ENCODE measurements around the gene MYO1E.
"Not testable (repeated sequence)": the region's sequence is repeated elsewhere in the genome, so short reads cannot be mapped to it uniquely, and the experiment has no call there.

Gene MYO1E

GRCh38 chr15:59340325-59340724 lies 32.3 kb downstream of the MYO1E start:
- ChIA-PET POLR2A (no interaction called here), CTCF (no interaction called here)
- no peak for TF ChIP-seq CTCF (IDR thresholded peaks at IDR 0.05; ENCODE audit: control extremely low read depth, extremely low read depth, low read depth, missing control alignments)
- DNase-seq (ENCODE audit: extremely low spot score): no peak

GRCh38 chr15:59339252-59339672 lies 33.4 kb downstream of the MYO1E start:
- no peak for TF ChIP-seq CTCF (IDR thresholded peaks at IDR 0.05; ENCODE audit: control extremely low read depth, extremely low read depth, low read depth, missing control alignments)
- ChIA-PET POLR2A (no interaction called here), CTCF (no interaction called here)
- no peak for DNase-seq (ENCODE audit: extremely low spot score)

GRCh38 chr15:59338414-59338813 lies 34.3 kb downstream of the MYO1E start:
- DNase-seq (ENCODE audit: extremely low spot score): no peak
- CTCF ChIA-PET: interaction anchor here (0.7 to 1.6 kb wide), 5 partner anchors 10 to 163 kb away, joined by 3 to 5 read pairs (median 4); no protein-coding TSS in a partner anchor
- POLR2A ChIA-PET: interaction anchor here (0.6 kb wide), 1 partner anchor 117 kb away, joined by 3 read pairs; no protein-coding TSS in a partner anchor
- no peak for TF ChIP-seq CTCF (IDR thresholded peaks at IDR 0.05; ENCODE audit: control extremely low read depth, extremely low read depth, low read depth, missing control alignments)

GRCh38 chr15:59336725-59337124 lies 35.9 kb downstream of the MYO1E start:
- POLR2A ChIA-PET: interaction anchor here (0.6 kb wide), 1 partner anchor 11 kb away, joined by 5 read pairs; no protein-coding TSS in a partner anchor
- CTCF ChIA-PET: interaction anchor here (1.1 to 1.2 kb wide), 2 partner anchors 12 to 37 kb away, joined by 3 read pairs; no protein-coding TSS in a partner anchor
- not testable (repeated sequence) for DNase-seq (ENCODE audit: extremely low spot score)

GRCh38 chr15:59335207-59335786 lies 37.4 kb downstream of the MYO1E start:
- ChIA-PET CTCF (interaction anchor here (0.8 to 1.6 kb wide), 3 partner anchors 11 to 26 kb away, joined by 3 to 4 read pairs (median 3); no protein-coding TSS in a partner anchor), POLR2A (no interaction called here)
- DNase-seq (ENCODE audit: extremely low spot score): no peak
- no peak for TF ChIP-seq CTCF (IDR thresholded peaks at IDR 0.05; ENCODE audit: control extremely low read depth, extremely low read depth, low read depth, missing control alignments)

GRCh38 chr15:59334076-59334415 lies 38.6 kb downstream of the MYO1E start:
- TF ChIP-seq CTCF (IDR thresholded peaks at IDR 0.05; ENCODE audit: control extremely low read depth, extremely low read depth, low read depth, missing control alignments): no peak
- ChIA-PET POLR2A (no interaction called here), CTCF (interaction anchor here (0.7 to 2.6 kb wide), 5 partner anchors 9 to 157 kb away, joined by 3 to 10 read pairs (median 4); no protein-coding TSS in a partner anchor)
- no peak for DNase-seq (ENCODE audit: extremely low spot score)

GRCh38 chr15:59333401-59334075 lies 39.1 kb downstream of the MYO1E start:
- ChIA-PET POLR2A (no interaction called here), CTCF (interaction anchor here (0.7 to 2.6 kb wide), 6 partner anchors 9 to 157 kb away, joined by 3 to 10 read pairs (median 4); no protein-coding TSS in a partner anchor)
- no peak for DNase-seq (ENCODE audit: extremely low spot score)
- no peak for TF ChIP-seq CTCF (IDR thresholded peaks at IDR 0.05; ENCODE audit: control extremely low read depth, extremely low read depth, low read depth, missing control alignments)
